ENCODE data around the gene XRN1.
"Not testable (repeated sequence)": the region's sequence is repeated elsewhere in the genome, so short reads cannot be mapped to it uniquely, and the experiment has no call there.

Gene XRN1, protein sequence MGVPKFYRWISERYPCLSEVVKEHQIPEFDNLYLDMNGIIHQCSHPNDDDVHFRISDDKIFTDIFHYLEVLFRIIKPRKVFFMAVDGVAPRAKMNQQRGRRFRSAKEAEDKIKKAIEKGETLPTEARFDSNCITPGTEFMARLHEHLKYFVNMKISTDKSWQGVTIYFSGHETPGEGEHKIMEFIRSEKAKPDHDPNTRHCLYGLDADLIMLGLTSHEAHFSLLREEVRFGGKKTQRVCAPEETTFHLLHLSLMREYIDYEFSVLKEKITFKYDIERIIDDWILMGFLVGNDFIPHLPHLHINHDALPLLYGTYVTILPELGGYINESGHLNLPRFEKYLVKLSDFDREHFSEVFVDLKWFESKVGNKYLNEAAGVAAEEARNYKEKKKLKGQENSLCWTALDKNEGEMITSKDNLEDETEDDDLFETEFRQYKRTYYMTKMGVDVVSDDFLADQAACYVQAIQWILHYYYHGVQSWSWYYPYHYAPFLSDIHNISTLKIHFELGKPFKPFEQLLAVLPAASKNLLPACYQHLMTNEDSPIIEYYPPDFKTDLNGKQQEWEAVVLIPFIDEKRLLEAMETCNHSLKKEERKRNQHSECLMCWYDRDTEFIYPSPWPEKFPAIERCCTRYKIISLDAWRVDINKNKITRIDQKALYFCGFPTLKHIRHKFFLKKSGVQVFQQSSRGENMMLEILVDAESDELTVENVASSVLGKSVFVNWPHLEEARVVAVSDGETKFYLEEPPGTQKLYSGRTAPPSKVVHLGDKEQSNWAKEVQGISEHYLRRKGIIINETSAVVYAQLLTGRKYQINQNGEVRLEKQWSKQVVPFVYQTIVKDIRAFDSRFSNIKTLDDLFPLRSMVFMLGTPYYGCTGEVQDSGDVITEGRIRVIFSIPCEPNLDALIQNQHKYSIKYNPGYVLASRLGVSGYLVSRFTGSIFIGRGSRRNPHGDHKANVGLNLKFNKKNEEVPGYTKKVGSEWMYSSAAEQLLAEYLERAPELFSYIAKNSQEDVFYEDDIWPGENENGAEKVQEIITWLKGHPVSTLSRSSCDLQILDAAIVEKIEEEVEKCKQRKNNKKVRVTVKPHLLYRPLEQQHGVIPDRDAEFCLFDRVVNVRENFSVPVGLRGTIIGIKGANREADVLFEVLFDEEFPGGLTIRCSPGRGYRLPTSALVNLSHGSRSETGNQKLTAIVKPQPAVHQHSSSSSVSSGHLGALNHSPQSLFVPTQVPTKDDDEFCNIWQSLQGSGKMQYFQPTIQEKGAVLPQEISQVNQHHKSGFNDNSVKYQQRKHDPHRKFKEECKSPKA (N-terminal part only)

DNA sequence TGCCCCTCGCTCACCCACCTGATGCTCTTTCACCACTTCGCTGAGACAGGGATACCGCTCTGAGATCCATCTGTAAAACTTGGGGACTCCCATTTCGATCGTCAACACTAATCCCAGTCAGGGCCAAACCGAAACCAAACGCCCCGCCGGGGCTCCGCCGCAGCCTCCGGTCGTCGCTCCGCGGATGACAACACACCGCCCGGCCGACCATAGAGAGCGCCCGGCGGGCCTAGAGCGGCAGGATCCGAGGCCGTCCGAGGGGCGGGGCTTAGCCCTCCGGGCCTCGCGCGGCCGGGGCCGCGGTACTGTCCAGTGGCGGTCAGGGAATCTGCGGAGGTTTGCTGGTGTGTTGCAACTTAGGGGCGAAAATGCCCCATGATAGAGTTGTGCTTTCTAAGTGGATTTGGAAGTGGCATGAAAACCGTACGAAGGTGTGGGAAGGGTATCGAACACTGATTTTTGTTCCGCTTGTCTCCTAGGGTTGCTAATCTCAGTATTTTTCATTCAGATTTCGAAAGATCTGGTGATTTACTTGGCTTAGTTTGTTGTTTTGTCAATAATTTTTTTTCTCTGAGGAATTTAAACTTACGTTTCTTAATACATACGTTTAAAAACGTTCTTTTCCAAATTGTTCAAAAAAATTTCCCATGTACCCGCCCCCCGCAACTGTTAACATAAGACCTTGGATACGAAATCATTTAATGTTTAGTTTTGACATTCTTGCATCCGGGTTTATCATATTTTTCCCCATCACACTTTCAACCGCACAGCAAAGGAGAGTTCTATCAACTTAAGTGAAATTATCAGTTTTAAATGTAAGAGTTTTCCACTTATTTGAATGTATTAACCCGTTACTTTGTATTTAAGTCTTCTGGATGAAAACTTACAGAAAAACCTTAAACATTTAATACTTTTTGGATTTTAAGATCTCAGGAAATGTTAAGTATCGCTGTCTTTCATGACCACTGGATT, at the start of gene XRN1:
Gene XRN1, minus strand, starts transcription at position 186 of the 972 bp plus-strand sequence. Its CDS starts 93 bp downstream, at position 93.
- peak; percentile 95 for DNase-seq

DNA sequence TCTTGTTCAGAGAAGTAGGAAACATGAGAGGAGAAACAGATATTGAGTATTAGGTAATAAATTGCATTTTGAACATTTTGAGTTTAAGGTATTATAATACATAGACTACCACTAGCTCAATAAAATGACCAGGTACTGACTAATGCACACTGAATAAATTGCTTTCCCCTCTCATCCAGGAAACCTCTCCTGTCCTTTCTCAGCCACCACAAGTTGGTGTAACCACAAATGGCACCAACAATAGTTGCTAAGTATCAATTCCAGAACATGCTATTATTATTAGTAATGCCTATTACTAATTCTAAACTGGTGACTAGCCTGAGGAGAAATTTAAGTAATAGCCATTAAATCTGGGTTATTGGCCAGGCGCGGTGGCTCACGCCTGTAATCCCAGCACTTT, 47.3 kb upstream of the XRN1 start:
- no peak for DNase-seq

DNA sequence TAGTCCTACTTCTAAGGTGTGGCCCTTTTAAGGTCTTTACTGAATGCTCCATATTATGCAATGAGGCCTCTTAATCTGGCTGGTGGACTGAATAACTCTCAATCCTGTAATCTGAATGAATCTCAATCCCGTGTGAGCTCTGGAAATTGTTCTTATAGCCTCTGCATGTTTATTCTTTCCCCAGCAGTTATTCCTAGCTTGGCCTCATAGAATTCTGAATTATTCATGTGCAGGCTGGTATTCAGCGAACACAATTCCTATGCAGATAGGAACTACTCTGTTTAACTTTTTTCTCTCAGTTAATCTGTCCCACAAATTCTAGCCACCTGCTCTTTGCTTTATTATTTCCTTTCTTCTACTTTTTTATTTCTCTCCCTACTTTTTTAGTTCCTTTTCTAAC, 44.3 kb upstream of the XRN1 start:
- DNase-seq = no peak

GRCh38 chr3:142489572-142490323, 41.9 kb upstream of the XRN1 start:
- DNase-seq = no peak

GRCh38 chr3:142484912-142485435, 37.1 kb upstream of the XRN1 start:
- DNase-seq = no peak

DNA sequence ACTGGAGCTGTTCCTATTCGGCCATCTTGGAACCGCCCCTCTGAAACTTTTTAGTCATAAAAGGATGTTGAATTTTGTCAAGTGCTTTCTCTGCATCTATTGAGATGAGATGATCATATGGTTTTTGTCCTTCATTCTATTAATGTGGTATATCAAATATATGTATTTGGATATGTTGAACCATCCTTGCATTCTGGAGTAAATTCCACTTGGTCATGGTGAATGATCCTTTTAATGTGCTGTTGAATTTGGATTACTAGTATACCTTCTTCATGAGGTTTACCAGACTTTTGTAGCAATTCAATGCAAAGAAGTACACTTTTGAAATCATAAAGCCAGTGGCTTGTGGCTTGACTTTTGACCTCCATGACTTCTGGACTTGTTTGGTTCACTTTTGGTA, 33.4 kb upstream of the XRN1 start:
- no peak for DNase-seq

GRCh38 chr3:142470826-142471225, 23.0 kb upstream of the XRN1 start:
- DNase-seq = no peak

GRCh38 chr3:142468456-142468855, 20.6 kb upstream of the XRN1 start:
- DNase-seq = no peak

DNA sequence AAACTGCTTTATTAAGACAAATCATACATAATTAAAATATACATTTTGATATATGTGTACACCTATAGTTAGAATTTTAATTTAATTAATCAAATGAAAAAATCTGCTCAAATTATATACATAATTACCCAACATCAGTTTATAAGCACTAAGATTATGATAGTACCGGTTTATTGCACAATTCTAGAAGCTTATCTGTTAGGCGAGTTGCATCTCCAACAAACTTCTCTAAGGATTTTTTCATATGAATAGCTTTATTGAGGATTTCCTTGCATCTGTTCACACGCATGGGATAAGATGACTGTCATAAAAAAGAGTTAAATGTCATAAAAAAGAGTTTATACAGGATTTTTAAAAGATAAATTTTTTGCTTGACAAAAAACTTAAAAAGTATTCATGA, 19.9 kb upstream of the XRN1 start:
- no peak for DNase-seq

GRCh38 chr3:142460689-142461088, 12.9 kb upstream of the XRN1 start:
- no peak for DNase-seq

GRCh38 chr3:142459929-142460328, 12.1 kb upstream of the XRN1 start:
- DNase-seq = no peak

DNA sequence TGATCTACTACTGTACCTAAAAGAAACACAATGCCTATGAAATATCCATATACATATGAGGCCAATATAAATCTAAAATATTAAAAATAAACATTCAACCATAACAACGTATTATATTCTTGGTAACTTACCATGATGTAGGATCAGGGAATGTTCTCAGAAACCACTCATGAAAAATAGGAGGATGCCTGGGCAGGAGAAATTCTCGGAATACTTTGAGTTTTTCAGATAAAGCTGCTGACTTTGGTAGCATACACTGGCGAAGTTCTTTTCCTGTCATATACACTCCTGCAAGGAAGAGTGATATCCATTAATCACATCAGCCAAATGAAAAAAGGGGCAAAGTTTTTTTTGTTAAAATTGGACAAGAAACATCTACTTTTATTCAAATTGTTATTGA, 11.3 kb upstream of the XRN1 start:
- no peak for DNase-seq

DNA sequence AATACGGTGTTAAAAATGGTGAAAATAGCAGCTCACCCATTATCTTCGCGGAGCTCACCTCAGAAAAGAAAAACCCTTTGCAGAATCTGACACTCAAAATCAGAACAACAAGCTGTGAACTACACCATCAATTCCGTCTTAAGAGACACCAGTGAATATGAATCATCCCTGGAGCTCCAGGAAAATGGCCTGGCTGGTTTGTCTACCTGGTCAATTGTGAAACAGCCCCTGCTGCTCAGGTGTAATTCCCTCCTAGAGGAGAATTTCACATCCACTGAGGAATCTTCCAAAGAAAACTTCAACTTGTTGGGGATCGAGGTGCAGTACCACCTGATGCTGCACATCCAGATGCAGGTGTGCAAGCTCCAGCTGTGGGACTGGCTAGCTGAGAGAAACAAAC, 3.0 kb upstream of the XRN1 start:
- DNase-seq = no peak

- DNase-seq = no peak
Observed at GRCh38 chr3:142450189-142450588, 2.4 kb upstream of the XRN1 start.

DNA sequence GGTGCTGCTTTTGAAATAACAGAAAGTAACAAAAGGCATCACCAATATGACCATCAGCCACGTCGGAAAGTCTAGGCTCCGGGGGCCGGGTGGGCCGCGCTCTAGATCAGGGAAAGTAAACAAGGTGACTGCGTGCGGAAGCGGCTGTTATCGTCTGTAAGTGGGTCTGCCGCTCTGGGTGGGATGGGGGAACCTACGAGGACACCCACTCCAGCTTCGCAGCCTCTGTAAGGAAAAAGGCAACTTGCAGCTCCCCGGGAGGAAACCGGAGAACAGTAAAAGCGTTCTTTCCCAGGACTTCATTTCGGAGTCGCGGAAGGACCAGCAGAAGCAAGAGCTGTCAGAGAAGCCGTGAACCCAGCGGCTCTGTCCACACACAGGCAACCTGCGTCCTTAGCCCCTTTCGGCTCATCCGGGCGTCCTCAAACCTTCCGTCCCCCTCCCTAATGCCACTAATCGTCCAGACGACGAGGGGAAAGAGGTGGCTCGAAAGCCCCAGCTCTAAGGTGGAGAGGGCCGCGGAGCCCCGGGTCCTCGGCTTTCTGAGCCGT, 461 bp downstream of the XRN1 start:
- DNase-seq = peak; percentile 56

GRCh38 chr3:142445816-142446254, 2.0 kb downstream of the XRN1 start:
- peak; percentile 42 for DNase-seq

GRCh38 chr3:142444343-142444742, 3.5 kb downstream of the XRN1 start:
- no peak for DNase-seq

GRCh38 chr3:142443060-142443459, 4.8 kb downstream of the XRN1 start:
- DNase-seq = not testable (repeated sequence)

- DNase-seq = not testable (repeated sequence)
Observed at GRCh38 chr3:142439499-142440220, 8.2 kb downstream of the XRN1 start.

GRCh38 chr3:142438096-142438495, 9.7 kb downstream of the XRN1 start:
- DNase-seq = not testable (repeated sequence)

Measured in stimulated activated CD4-positive, alpha-beta T cell treated with anti-CD3 and anti-CD28 coated beads, Interleukin-15, amount 100 ng/mL, for 24 hours (primary cell).